ENCODE data around the gene MRPL45.
"Not testable (repeated sequence)": the region's sequence is repeated elsewhere in the genome, so short reads cannot be mapped to it uniquely, and the experiment has no call there.

The MRPL45 gene

DNA sequence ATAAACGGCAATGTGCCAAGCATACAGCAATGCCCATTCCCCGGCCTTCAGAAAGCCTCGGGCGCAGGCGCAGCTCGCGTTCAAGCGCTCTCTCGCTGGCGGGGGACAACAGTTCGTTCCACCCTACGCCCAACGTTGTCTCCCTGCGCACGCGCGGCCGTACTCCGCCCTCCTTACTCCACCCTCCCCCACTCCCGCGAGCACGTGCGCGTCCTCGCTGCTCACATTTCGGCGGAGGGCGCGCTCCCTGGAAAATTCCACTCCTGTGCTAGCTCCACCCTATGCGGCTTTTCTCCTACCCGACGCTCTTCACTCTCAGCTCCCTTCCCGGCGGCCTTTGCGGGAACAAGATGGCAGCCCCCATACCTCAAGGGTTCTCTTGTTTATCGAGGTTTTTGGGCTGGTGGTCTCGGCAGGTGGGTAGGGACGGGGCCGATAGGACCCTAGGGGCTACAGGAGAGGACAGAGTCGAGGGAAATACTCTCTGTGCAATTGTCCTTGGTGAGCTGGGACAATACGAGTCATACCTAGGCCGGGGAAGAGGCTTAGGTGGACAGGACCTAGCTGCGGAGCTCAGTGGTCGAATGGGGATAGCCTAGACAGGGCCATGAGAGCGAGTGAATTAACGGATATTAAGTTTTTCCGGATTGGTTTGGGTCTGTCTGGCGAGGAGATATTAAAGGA is at the start of gene MRPL45:
TSS of gene MRPL45 (plus strand) at position 335 of the 684 bp plus-strand sequence. CDS start at position 351, 16 bp downstream.
- DNase-seq (ENCODE audit: low read depth in 2 of 2), result peak; percentile 91 to 92

DNA sequence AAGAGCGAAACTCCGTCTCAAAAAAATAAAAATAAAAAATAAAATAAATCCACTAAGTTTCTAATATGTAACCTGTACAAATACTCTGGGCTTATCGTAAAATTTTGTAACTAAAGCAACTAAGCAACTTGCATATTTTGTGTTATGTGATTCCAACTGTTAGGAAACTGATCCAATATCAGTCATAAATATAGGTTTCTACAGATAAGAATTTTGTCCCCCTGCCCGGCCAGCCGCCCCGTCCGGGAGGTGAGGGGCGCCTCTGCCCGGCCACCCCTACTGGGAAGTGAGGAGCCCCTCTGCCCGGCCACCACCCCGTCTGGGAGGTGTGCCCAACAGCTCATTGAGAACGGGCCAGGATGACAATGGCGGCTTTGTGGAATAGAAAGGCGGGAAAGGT is 43.8 kb upstream of the MRPL45 start:
- DNase-seq (ENCODE audit: low read depth in 2 of 2), result not testable (repeated sequence)

DNA sequence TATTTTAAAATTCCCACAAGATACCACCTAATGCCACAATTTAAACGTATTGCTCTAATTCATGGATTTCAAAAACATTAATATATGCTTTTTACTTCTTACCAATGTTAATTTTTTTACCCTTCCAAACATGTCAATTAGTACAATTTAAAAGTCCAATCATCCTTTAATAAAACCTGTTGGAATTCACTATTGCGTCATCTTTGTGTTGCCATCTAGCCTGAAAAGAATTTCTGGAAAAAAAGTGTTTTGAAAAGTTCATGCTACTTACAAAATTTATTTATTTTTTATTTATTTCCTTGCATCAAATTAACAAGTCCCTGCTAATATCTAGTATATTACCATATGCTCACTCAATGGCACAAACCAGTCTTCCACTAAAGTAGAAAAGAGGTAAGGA is 42.6 kb upstream of the MRPL45 start:
- not testable (repeated sequence) for DNase-seq (ENCODE audit: low read depth in 2 of 2)

DNA sequence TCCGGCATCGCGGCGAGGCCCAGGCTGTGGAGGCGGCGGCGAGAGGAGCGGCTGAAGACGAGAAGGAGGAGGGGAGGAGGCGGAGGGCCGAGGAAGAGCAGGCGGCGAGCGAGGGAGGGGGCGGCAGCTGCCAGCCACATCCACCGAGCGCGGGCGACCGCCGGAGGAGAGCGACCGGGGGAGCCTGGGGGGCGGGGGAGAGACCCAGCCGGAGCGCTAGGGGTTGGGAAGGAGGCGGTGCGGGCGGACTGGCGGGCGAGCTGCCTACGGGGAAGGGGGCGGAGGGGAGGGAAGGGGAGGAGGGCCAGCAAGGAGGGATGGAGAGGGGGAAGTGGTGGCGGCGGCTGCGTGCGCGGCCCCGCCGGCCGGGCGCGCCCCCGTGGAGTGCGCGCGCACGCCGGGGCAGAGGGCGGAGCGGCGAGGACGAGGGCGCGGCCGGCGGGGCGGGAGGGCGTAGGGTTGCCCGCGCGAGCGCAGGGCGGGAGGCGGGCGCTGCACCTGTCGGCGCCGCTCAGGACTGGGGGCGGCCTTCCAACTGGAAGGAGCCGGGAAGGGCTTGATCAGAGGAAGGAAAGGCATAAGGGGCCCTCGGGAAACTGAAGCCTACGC is 39.9 kb upstream of the MRPL45 start:
- peak; percentile 58 to 65 for DNase-seq (ENCODE audit: low read depth in 2 of 2)

DNA sequence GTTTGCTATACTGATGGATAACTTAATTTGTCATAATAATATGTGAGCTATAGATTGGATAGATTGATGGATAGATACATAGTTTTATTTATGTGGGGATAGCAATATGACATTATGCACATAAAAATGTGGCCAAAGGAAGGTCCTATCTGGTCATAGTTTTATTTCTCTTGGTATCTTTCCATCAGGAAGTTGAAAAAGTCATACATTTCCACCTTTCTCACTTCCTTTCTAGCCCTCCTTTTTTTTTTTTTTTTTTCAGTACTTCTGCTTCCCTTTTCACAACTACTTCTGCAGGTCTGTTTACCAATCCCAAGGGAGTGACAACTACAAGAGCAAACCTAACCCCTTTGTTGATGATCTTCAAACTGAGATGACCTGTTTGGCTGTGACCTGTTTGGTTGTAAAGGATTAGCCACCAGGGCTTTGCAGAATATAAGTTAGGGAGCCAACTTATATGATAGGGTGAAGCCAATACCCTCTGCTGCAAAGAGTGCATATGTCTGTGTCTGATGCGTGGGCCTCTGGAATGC is 30.9 kb upstream of the MRPL45 start:
- DNase-seq (ENCODE audit: low read depth in 2 of 2), result not testable (repeated sequence)

DNA sequence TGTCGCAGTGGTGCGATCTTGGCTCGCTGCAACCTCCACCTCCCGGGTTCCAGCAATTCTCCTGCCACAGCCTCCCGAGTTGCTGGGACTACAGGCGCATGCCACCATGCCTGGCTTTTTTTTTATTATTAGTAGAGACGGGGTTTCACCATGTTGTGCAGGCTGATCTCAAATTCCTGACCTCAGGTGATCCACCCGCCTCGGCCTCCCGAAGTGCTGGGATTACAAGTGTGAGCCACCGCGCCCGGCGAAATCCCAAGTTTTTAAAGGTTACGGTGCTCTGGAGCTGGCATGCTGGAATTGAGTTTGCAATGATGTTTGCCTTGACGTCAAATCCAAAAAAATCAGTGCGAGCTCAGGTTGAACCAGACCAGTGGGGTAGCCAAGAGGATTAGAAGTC is 30.4 kb upstream of the MRPL45 start:
- not testable (repeated sequence) for DNase-seq (ENCODE audit: low read depth in 2 of 2)

DNA sequence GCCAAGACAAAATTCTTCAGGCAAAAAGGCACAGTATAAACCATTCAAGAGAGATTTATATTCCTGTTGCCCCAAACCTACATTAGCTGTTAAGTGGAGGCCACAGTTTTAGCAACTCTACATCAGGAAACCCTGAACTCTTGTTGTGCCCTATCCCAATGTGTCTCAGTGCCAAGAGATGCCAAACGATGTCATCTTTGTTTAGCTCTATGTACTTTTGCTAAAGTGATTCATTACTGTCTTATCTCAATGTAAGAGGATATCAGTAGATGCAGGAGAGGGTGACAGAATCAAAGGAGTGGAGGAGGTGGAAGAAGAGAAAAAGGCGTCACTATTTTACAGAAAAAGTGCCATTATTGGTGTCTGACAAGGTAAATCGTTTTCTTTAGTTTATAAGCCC is 28.8 kb upstream of the MRPL45 start:
- not testable (repeated sequence) for DNase-seq (ENCODE audit: low read depth in 2 of 2)

DNA sequence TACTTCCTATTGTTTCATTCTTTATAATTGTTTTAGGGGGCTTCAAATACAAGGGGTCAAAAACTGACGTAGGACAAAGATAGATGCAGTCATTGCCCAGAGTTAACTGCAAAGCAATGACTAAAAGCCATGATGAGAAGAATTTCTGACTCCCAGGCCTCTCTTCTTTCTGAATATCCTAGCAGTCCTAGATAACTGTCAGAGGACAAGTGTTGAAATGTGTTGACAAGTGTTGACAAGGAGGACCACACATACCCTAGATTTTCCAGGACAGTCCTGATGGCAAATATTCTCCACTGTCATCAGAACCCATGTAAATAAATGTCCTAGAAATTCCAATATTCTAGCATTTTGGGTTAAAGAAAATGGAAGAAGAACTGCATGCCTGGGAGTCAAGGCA is 27.9 kb upstream of the MRPL45 start:
- not testable (repeated sequence) for DNase-seq (ENCODE audit: low read depth in 2 of 2)

DNA sequence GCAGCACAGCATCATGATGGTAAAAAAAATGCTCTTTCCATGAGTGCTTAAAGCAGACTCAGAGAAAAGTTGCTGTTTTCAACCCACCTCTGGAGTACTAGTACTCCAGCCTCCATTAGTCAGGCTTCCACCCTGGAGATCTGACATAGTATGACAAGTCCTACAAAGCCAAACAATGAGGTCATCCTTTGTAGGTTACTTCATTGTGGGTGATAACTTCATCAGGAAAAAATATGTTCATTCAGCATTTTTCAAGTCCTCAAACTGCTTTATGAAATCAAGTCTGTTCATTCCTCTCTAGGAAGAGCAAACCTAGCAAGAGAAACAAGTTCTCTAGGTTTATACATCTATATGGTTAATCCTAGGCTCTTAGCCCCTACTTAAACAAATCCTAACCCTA is 27.4 kb upstream of the MRPL45 start:
- not testable (repeated sequence) for DNase-seq (ENCODE audit: low read depth in 2 of 2)

DNA sequence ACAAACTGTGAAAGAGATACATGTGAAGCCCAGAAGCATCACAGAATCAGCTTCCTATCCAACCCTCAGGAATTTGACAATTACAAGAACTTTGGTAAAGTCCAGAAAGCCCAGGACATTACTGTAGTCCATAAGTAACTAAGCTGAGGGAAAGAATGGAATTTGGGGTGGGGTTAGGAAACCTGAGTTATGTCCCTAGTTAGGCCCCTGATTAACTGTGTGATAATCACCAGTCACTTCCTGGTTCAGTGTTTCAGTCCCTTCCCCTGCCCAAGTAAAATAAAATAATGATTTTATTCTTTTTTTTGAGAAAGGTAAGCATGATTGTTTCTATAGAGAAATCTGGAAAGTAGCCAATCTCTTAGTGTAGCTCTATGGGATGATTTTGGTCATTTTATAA is 11.0 kb upstream of the MRPL45 start:
- not testable (repeated sequence) for DNase-seq (ENCODE audit: low read depth in 2 of 2)

DNA sequence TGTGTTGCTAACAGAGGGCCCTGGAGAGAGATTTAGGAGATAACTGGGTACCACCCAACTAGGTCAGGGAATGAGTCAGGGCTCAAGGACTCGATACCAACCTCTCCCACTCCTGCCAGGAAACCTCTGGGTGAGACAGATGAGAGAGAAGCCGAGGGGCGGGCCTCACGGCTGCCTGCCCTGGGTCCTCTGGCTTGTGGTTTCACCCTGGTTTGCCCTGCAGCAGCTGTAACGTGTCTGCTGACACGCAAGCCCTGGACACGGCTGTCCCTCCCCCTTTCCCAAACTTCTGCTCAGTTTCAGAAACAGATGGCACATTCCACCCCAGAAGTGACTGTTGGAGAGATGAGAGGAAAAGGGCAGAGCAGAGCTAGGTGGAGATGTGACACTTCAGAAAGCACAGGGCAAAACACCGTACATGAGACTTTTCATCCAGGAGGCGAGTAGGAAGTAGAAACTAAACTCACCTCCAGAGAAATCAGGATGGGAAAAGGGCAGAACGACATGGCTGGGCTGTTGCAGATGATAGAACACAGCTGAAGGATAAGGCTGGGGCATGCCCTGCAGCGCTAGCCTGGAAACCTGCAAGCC is 10.4 kb upstream of the MRPL45 start:
- not testable (repeated sequence) for DNase-seq (ENCODE audit: low read depth in 2 of 2)

DNA sequence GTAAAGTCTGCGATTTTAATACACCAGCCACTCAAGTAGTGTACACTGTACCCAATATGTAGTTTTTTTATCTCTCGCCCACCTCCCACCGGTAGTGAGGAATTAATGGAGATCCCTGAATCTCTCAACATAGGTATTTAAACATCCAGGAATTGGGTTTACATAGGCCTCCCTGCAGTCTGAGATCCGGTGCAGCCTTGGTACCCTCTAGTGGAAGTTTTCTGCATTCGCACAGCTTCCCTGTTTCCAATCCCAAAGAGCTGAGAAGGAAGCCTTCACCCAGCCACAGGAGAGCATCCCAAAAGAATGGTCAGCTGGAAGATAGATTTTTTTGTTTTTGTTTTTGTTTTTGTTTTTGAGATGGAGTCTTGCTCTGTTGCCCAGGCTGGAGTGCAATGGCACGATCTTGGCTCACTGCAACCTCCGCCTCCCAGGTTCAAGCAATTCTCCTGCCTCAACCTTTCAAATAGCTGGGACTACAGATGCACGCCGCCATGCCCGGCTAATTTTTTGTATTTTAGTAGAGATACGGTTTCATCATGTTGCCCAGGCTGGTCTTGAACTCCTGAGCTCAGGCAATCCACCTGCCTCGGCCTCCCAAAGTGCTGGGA is 8.6 kb upstream of the MRPL45 start:
- not testable (repeated sequence) for DNase-seq (ENCODE audit: low read depth in 2 of 2)

DNA sequence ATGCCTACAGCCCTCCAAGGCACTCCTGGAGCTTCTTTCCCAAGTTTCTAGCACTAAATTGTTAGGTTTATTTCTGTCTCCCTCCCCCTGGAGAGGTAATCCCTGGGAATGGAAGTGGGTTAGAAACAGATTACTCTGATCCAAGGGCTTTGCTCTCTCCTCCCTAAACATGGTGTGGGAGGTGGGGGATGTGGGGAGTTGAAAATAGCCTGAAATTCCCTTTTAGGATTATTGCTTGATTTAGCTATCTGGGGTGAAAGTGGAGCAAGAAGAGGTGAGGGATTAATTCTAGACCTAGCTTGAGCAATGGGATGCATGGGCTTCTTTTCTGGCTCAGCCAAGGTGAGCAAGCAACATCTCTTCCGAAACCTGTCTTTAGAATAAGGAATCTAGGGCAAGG is 7.2 kb upstream of the MRPL45 start:
- DNase-seq (ENCODE audit: low read depth in 2 of 2), result not testable (repeated sequence)

DNA sequence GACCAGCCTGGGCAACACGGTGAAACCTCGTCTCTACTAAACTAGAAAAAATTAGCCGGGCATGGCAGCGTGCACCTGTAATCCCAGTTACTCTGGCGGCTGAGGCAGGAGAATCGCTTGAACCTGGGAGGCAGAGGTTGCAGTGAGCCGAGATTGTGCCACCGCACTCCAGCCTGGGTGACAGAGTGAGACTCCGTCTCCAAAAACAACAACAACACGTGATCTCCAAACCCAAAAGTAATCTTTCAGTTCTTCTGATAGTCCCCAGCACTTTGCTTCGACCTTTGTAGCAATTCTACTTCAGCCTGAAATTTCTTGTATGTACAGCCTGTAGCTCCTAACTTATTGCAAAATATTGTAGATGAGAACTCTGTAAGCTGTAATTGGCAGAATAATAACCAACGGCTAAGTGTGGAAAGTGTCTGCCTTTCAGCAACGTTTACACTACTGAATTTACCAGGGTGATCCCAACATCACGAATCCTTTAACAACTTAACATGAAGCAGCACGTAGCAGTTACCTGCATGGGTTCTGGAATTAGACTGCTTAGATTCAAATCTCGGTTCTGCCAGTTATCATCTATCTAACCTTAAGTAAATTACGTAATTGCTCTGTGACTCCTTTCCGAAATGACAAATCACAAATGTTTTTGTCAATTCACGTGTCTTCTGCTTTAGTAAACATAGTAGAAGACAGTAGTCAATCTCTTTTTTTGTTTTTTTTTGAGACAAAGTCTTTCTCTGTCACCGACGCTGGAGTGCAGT is 1.2 kb upstream of the MRPL45 start:
- DNase-seq (ENCODE audit: low read depth in 2 of 2), result not testable (repeated sequence)

DNA sequence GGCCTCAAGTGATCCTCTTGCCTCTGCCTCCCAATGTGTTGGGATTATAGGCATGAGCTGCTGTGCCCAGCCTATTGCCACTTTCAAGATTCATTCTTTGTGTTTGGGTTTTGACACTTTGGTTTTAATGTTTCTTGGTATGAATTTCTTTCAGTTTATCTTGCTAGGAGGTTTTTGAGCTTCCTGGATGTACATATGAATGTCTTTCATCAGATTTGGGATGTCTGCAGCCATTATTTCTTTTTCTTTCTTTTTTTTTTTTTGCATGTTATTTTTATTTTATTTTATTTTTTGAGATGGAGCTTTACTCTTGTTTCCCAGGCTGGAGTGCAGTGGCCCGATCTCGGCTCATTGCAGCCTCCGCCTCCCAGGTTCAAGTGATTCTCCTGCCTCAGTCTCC is 18.5 kb downstream of the MRPL45 start:
- no peak for DNase-seq (ENCODE audit: low read depth in 2 of 2)

DNA sequence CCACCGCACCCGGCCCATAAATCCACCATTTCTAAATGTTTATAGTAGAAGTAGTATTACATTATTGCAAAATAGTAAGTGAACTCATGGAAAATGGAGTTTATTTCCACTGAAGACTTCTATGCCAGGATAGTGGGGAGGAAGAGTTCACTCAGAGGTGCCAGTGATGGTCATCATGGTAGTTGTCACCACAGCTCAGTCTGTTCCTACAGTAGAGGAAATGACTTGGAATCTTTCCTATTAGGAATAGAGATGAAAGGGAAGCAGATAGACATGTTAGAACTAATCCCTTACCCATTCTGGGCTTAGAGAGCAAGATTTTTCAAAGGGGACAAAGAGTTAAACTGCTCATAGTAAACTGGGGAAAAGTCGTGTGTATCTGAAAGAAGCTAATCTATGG is 20.1 kb downstream of the MRPL45 start:
- DNase-seq (ENCODE audit: low read depth in 2 of 2), result no peak

DNA sequence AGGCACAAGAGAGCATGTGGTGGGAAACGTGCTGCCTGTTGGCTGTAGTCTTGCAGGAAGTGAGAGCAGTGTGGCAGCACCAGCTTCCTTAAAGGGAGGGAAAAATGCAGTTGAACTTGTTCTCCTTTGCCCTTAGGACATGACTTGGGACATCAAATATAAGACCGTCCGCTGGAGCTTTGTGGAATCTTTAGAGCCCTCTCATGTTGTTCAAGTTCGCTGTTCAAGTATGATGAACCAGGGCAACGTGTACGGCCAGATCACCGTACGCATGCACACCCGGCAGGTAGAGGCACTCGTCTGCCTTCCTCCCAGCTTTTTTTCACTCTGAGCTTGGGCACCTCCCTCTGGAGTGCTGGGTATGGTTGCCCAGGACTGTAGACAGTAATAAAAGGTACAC is 23.5 kb downstream of the MRPL45 start:
- DNase-seq (ENCODE audit: low read depth in 2 of 2), result no peak

DNA sequence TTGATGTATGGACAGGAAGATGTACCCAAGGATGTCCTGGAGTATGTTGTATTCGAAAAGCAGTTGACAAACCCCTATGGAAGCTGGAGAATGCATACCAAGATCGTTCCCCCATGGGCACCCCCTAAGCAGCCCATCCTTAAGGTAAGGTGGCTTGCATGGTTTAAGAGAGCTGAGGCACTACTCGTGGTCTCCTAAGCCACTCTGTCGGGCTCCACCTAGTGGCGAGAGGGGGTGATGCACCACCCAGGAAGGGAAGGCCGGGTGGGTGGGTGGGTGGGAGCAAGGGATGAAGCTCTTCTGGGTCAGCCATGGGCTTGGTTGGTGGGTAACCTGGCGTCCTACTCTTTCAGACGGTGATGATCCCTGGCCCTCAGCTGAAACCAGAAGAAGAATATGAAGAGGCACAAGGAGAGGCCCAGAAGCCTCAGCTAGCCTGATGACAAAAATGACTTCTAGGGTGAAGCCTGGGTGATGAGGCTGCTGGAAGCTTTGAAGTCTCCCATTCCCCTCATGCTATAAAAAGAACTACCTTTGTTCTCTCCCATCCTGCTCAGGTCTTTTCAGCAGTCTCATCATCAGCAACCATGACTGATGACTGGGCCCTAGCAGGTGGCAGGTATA is 25.3 kb downstream of the MRPL45 start:
- DNase-seq (ENCODE audit: low read depth in 2 of 2), result peak; percentile 27 to 63

DNA sequence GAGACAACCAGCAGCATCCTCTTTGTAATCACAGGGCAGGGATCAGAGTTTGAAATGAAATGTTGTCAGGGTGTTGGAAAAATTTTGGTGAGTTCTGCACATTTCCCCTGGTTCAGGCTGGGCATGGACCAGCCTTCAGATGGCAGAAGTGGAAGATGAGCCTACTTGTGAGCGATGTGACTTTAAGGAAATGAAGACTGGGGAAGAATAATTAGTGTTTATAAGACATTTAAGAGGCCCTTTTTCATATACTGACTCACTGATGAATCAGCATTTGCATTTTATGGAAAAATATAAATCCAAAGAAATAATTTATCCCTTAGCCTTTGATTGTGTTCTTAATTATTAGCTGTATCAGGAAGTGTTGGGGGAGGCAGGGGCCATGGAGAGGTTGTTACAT is 25.9 kb downstream of the MRPL45 start:
- no peak for DNase-seq (ENCODE audit: low read depth in 2 of 2)

DNA sequence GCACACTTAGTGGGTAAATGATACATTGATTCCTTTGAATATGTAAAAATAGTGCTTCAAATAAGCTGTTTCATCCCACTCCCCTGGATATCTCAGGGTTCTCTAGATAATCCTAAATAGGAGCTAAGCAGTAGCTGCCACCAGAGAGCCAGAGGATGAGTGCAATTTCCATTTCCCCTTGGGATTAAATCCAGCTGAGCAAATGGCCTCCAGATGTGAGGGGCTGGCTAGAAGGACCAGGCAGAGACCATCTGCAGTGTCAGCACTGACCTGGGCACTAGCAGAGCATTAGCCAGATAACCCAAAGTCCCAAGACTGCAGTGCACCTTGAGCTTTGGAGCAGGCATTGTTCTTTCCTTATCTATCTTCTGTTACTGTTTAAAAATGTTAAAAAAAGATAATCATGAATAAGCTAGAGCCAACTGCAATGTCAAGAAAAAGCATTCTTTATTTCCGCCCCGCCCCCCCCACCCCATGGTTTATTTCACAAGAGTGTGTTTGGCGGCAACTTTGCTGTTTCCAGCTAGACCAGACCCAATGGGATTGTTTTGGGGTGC is 27.3 kb downstream of the MRPL45 start:
- no peak for DNase-seq (ENCODE audit: low read depth in 2 of 2)

DNA sequence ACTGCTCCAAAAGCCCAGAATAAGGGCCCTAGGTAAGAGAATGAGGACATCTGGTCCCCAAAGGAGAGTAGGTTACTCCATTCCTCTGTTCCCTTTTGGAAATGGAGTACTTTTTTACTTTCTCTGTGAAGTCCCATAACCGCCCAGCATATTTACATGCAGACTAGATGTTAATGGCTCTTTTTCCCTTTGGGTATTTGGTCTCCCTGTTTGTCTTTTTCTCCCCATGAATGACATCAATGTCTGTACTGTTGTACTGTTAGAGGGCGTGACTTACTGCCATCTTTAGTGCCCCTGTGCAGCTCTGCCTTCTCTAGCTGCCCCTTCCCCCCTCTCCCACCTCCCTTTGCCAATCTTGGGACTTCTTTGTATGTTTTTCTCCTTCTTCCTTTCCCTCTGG is 27.8 kb downstream of the MRPL45 start:
- DNase-seq (ENCODE audit: low read depth in 2 of 2), result no peak

All from stimulated activated CD4-positive, alpha-beta T cell treated with anti-CD3 and anti-CD28 coated beads, Interleukin-1b, Interleukin-23, amount 100 ng/mL, for 1 hour (primary cell).